Embryonic facial prominence (tissue), 1 donor: ENCODE data around the gene ZNF574.

Experiments
- DNase-seq: peaks from one replicate; pipeline ENCODE4 v3.0.0-alpha.2; 2016; ENCODE audit errors: extremely low spot score

ZNF574 gene

DNA sequence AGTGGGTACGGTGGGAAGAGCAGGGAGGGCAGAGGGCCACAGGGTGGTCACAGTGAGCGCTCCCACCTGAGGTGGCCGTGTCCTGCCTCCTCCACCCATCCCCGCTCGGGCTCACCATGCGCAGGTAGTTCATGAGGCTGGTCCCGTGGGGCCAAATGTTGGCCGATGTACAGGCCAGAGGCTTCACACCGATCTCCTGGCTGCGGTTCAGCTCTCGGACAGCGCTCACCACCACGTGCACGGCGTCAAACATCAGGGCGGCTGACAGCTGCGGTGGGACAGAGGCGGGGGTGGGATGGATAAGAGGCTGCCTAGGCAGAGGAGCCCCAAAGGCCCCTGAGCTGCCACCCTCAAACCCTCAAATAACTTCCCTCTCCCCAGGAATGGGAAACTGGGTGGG, 21.8 kb upstream of the ZNF574 start:
- no peak for DNase-seq

- no peak for DNase-seq
Measured at GRCh38 chr19:42057846-42058245, 18.1 kb upstream of the ZNF574 start.

DNA sequence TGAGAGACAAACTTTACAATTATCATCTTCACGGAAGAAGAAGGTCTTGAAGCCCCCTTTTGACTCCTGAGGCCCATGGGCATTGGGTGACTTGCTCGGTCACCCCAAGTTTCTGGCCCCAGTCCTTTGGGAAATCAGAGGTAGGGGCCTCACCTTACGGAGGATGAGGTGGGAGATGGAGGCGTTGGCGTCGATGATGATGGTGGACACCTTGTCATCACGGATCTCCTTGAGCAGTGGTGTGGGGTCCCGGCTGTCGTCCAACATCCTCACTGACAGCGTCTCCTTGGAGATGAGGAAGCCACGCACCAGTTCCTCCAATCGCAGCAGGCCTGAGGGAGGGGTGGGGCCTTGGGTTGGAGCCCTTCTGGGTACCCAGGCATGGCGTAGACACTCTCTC, 16.8 kb upstream of the ZNF574 start:
- no peak for DNase-seq

- no peak for DNase-seq
Measured at GRCh38 chr19:42060117-42060516, 15.8 kb upstream of the ZNF574 start.

DNA sequence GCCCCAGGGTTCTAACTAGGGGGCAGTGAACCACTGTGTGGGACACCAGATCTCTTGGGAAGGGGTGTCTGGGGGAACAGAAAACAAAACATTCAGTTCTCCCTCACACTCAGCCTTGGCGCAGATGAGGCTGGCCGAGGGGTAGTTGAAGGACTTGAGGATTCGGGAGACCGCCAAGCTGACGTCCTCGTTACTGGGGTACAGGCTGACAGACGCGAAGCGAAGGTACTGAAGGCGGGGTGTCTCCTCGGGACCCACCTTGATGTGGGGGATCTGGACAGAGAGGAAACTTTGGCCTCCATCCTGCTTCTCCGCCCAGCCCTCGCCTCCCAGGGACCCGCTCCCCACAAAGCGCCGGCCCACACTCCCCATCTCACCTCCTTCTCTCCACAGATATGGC, 13.6 kb upstream of the ZNF574 start:
- no peak for DNase-seq

DNA sequence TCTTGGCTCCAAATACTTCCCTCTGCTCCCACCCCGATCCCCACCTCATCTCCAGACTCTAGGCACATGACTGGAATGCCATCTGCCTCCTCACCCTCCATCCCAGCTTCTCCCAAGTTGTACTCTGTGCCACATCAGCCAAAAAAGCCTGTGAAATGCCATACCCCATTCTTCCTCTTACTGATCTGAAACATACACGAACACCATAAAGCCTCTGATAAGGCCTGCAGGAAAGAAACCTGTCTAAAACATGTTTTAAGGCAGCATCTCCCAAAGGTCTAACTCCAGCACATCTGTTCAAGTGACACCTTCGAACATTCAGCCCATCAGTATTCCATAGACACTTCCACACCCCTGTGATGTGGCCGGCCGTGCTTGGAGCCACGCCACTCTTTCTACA, 11.5 kb upstream of the ZNF574 start:
- DNase-seq, result no peak

GRCh38 chr19:42065051-42065450, 10.9 kb upstream of the ZNF574 start:
- DNase-seq, result no peak

DNA sequence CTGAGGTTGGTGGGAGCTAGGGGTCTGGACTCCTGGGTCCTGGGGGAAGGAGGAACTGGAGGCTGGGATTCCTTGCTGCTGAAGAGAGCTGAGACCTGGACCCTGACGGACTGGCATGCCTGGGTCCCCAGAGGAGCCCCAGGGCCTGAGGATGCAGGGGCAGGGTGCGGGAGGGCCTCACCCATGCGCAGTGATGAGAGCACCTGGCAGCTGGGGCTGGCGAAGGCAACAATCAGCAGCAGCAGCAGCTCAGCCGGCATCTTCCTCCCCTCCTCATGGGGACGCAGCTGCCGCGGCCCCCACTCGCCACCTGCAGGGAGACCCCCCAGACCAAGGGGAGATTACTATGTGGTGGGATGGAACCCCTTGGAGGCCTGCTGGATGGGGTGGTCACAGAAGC, 10.5 kb upstream of the ZNF574 start:
- DNase-seq, result no peak

DNA sequence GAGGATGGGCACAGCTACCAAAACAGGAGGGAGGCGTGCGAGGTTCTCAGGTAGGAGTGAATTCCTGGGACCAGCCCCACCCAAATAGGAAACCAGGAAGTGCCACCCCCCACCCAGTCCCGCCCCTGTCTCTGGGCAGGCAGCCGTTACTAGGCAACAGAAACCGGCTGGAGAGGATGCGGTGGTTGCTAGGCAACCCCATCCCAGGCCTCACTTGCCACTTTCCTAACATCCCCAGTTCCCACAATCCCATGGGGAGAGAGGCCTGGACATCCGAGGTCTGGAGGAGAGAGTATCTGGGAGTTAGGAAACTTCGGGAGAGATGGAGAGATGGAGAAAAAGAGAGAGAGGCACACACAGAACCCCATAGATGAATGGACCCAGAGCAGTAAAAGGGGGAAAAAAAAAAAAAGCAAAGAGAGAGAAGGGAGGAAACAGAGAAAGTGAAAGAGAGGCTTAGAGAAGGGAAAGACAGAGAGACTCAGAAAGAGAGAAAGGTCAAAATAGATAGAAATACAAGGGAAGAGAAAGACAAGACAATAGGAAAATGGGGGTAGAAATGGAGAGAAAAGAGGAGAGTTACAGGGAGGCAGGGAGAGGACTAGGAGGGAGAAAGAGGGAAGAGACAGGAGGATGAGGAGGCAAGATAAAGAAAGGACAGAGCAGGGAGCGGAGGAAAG, 9.8 kb upstream of the ZNF574 start:
- no peak for DNase-seq

DNA sequence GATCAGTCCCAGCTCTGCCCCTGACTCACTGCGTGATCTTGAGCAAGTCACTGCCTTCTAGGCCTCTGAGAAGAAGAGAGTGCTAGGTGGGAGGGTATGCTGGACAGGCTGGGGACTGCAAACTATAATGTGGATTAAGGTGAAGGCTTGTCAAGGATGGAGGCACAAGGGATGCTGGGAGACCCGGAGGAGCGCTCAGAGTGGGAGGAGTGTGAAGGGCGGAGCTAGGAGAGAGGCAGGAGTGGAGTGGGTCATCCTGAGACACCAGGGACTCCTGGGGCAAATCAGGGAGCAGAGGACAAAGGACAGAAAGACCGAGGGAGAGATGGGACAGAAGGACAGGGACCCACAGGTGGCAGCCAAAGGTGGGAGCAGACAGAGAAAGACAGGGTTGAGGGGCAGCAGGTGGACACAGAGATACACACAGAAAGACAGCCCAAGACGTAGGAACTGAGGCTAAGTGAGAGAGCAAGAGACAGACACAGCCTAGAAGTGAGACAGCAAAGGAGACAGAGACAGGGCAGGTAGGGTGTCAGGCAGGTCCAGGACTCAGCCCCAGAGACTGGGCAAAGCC, 8.6 kb upstream of the ZNF574 start:
- DNase-seq, result no peak

- no peak for DNase-seq
Measured at GRCh38 chr19:42068361-42068755, 7.6 kb upstream of the ZNF574 start.

DNA sequence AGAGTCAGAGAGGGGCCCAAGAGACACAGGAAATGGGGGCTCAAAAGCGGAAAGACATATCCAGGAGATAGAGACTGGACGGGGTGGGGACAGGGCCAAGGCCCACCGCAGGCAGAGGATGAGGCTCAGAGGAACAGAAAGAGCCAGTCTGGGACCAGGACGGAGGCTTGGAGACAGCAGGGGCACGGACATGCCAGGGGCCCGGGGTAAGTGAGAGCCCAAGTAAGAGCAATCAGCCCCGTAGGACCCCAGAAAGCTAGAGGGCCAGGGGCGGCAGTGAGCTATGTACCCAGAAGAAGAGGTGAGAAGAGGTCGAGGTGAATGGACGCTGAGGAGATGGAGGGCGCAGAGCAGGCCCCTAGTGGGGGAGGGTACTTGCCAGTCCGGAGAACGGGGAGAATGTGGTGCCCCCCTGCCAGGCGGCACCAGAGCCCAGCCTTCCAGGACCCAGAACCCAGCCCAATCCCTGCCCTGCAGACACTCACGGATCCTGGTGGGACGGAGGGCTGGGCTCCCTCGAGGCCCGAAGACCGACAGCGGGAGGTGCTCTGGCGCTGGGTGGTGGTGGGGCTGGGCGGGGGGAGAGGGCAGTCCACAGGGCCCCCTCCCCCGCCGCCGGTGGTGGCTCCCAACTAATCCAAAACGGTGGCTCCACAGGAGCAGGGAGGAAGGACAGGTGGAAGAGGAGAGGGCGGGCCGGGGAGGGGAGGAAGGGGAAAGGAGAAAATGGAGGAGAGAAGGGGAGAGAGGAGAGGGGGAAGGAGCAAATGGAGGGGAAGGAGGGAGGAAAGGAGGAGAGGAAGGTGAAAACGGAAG, 7.0 kb upstream of the ZNF574 start:
- DNase-seq, result no peak

- no peak for DNase-seq
Measured at GRCh38 chr19:42069619-42070351, 6.2 kb upstream of the ZNF574 start, which contains the start of gene GRIK5. Gene GRIK5, minus strand, starts transcription at chr19:42070206. Its CDS starts 4,436 bp downstream, at chr19:42065770.

DNA sequence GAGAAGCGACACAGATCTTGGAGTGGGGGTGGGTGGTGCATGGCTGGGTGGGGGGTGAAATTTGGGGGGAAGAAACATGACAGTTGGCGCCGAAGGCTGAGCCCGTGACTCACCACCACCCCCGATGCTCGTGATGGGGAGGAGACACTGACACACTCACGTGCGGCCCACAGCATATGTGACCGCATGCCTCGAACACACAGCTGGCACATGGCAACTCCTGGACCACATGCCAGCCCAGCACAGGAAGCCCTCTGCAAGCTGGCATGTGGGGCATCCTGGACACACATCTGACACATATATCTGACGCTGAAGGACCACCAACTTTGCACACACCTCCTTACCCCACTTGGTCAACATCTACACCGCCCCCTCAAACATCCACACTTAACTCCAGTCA, 4.7 kb upstream of the ZNF574 start:
- DNase-seq, result no peak

GRCh38 chr19:42074513-42075363, 1.2 kb upstream of the ZNF574 start:
- no peak for DNase-seq

GRCh38 chr19:42075364-42075615, 676 bp upstream of the ZNF574 start:
- DNase-seq, result no peak

GRCh38 chr19:42076380-42076944, 496 bp downstream of the ZNF574 start:
- DNase-seq, result no peak

DNA sequence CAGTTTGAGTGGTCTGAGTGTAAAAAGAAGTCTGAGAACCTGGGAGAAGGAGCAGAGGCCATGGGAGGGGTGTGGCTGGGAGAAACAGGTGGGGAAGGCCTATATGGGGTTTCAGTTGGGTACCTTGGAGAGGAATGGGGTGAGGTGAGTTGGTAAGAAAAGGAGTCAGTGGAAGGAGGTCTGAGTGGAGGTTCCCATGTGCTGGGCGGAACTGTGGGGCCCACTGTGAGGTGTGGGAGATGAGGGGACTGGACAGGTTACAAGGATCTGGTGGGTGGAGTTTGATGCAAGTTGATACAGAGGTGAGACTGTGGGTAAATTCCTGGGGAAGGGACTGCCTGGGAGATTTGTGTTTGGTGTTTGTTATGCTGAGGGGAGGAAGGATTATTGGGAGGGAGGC, 2.1 kb downstream of the ZNF574 start:
- no peak for DNase-seq

DNA sequence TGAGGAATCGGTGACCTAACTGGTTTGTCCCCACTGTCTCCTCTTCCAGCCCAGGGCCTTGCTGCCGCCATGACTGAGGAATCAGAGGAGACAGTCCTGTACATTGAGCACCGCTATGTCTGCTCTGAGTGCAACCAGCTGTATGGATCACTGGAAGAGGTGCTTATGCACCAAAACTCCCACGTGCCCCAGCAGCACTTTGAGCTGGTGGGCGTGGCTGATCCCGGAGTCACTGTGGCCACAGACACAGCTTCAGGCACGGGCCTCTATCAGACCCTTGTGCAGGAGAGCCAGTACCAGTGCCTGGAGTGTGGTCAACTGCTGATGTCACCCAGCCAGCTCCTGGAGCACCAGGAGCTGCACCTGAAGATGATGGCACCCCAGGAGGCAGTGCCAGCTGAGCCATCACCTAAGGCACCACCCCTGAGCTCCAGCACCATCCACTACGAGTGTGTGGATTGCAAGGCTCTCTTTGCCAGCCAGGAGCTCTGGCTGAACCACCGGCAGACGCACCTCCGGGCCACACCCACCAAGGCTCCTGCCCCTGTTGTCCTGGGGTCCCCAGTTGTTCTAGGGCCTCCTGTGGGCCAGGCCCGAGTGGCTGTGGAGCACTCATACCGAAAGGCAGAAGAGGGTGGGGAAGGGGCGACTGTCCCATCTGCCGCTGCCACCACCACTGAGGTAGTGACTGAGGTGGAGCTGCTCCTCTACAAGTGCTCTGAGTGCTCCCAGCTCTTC, 2.7 kb downstream of the ZNF574 start:
- DNase-seq, result no peak

- DNase-seq, result no peak
Measured at GRCh38 chr19:42079276-42079669, 3.3 kb downstream of the ZNF574 start.
